HepG2 (cell line): ENCODE measurements around the gene CYBC1. TPM values are rescaled to one million over a fixed set of nuclear protein-coding genes. Genes with fewer than 3 reads are reported as not detected.

Experiments
- ATF7-NPFF ChIP-seq: sonication (generic); formaldehyde crosslinking; IDR thresholded peaks from 2 replicates; pipeline ENCODE4 v1.8.1; 2023; ENCODE audit warnings: mild to moderate bottlenecking, low read depth, missing genetic modification reagents, moderate library complexity
- DNMT1 ChIP-seq: sonication (generic); formaldehyde crosslinking; IDR thresholded peaks from 2 replicates; pipeline ENCODE4 v1.5.1; 2020; ENCODE audit warnings: mild to moderate bottlenecking, missing genetic modification reagents
- ELF3 ChIP-seq: IDR thresholded peaks from 2 replicates; pipeline ENCODE4 v1.6.1; 2016; ENCODE audit warnings: missing genetic modification reagents, missing compliant biosample characterization
- FOXP1 ChIP-seq, 2 experiments: fragments of 450-650 bp in 1 of 2; IDR thresholded peaks; 2 replicates each; pipeline ENCODE4 v1.6.1; 2017 to 2018; ENCODE audit warnings: antibody characterized with exemption in 1 of 2
- GABPA ChIP-seq, 2 experiments: IDR thresholded peaks; 2 replicates each; pipeline ENCODE4 v1.6.1; 2011 to 2016; ENCODE audit warnings: low read depth in 2 of 2, low read length in 1 of 2, missing biosample characterization in 1 of 2, missing genetic modification characterization in 1 of 2
- HDAC1 ChIP-seq: sonication (generic); formaldehyde crosslinking; IDR thresholded peaks from 2 replicates; pipeline ENCODE4 v1.5.1; 2020; ENCODE audit warnings: mild to moderate bottlenecking, missing genetic modification reagents
- JUND ChIP-seq: sonication (generic); formaldehyde crosslinking; IDR thresholded peaks from 2 replicates; pipeline ENCODE4 v1.8.0; 2022; ENCODE audit warnings: mild to moderate bottlenecking, missing genetic modification reagents
- MEIS1 ChIP-seq: sonication (generic); formaldehyde crosslinking; IDR thresholded peaks from 2 replicates; pipeline ENCODE4 v1.9.0; 2021; ENCODE audit warnings: mild to moderate bottlenecking, missing genetic modification reagents, moderate library complexity, borderline replicate concordance
- MXI1 ChIP-seq: IDR thresholded peaks from 3 replicates; pipeline ENCODE4 v1.6.1; 2012; ENCODE audit warnings: low read depth, low read length, inconsistent platforms, borderline replicate concordance
- NPAS2 ChIP-seq: sonication (generic); formaldehyde crosslinking; IDR thresholded peaks from 2 replicates; pipeline ENCODE4 v1.8.0; 2022; ENCODE audit warnings: mild to moderate bottlenecking, missing genetic modification reagents, borderline replicate concordance
- NR3C1 ChIP-seq: sonication (generic); formaldehyde crosslinking; IDR thresholded peaks from 2 replicates; pipeline ENCODE4 v1.4.0; 2020; ENCODE audit warnings: missing genetic modification reagents
- TARDBP ChIP-seq: sonication (generic); formaldehyde crosslinking; IDR thresholded peaks from 2 replicates; pipeline ENCODE4 v1.8.0; 2022; ENCODE audit warnings: mild to moderate bottlenecking, missing genetic modification reagents
- TFDP2 ChIP-seq: sonication (generic); formaldehyde crosslinking; IDR thresholded peaks from 2 replicates; pipeline ENCODE4 v1.4.0; 2020; ENCODE audit warnings: missing genetic modification reagents
- ZNF101 ChIP-seq: sonication (generic); formaldehyde crosslinking; IDR thresholded peaks from 2 replicates; pipeline ENCODE4 v1.4.0; 2020; ENCODE audit warnings: mild to moderate bottlenecking, low read depth, missing genetic modification reagents, borderline replicate concordance
- ZNF629 ChIP-seq: sonication (generic); formaldehyde crosslinking; conservative IDR thresholded peaks from 2 replicates; pipeline ENCODE4 v1.5.0; 2020; ENCODE audit warnings: missing genetic modification reagents
- ZNF687 ChIP-seq: sonication (generic); formaldehyde crosslinking; IDR thresholded peaks from 2 replicates; pipeline ENCODE4 v1.5.1; 2020; ENCODE audit warnings: mild to moderate bottlenecking, missing genetic modification reagents, moderate library complexity
- ZNF777 ChIP-seq: sonication (generic); formaldehyde crosslinking; IDR thresholded peaks from 2 replicates; pipeline ENCODE4 v1.4.0; 2020; ENCODE audit warnings: missing genetic modification reagents
- ZSCAN9 ChIP-seq: IDR thresholded peaks from 2 replicates; pipeline ENCODE4 v1.6.1; 2016; ENCODE audit warnings: borderline replicate concordance
- polyA plus RNA-seq, 8 experiments: library from polyadenylated mRNA; depleted of rRNA in 3 of 8; stranded (reverse) in 7 of 8; unstranded in 1 of 8; fragments of >200 nt; fragmentation: Illumina TruSeq in 4 of 8; extraction: Trizol in 4 of 8; gene quantifications; 2 replicates each; pipeline versions ENCODE4 v1.2.1 to v1.2.3, GENCODE V29; 2011 to 2016; ENCODE audit warnings: low read depth in 4 of 8, missing spikeins in 1 of 8, mixed read lengths in 1 of 8; ENCODE audit not compliant: insufficient read depth in 1 of 8
- total RNA-seq, 5 experiments: library from RNA; depleted of rRNA; stranded (reverse); fragments of >200 nt; fragmentation: Illumina TruSeq; extraction: Trizol; gene quantifications; 2 replicates each; pipeline ENCODE4 v1.2.3, GENCODE V29; 2016; ENCODE audit warnings: low read depth in 1 of 5
- TF ChIP-seq, protein P1 (sequence below): sonication (generic); formaldehyde crosslinking; IDR thresholded peaks from 2 replicates; pipeline ENCODE4 v1.4.0; 2020; ENCODE audit warnings: missing genetic modification reagents, borderline replicate concordance

CYBC1 gene
- total and polyA plus RNA-seq, 2 of the 13 experiments (the other 11 are each of a cell fraction or from before 2014, with no cell fraction given), result 43.4 to 44.1 TPM

DNA sequence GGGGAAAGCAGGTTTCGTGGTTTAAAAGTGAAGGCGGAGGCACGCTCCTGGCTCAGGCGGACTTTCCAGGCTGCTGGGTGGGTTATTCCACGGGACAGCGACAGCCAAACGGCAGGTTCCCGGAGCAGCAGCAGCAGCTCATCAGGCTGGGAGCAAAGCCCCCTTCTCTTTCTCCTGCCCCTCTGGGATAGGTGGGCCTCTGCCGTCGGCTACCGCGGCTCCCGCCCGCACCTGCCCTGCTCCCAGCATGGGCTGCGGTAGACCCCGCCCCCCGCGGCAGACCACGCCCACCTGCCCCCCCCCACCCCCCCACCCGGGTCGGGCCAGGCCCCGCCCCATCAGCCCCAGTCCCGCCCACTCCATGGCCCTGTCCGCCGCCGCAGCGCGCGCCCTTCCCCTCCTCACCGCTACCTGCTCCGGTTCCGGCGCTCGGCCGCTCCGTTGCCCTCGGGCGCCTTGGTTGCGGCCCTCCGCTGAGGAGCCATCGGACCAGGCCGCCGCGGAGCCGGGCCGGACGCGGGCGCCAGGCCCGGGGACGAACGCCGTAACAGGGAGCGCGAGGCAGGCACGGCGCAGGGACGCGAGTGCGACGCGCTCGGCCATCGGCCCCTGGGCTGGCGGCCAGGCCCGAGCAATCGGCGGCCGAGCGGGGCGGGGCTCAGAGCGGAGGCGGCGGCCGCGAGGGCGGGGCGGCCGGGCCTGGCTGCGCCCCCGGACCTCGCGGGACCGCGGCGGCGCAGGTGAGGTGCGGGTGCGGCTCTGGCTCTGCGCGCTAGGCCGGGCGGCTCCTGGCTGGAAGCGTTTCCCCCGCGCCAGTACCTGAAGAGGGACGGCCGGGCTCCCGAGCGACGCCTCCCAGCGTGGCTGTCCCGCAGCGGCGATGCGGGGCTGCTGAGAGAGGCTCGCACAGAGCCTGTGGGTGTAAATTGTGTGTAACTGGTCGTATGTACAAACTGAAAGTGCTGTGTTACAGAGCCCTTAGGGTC lies 32.3 kb downstream of the CYBC1 start, which contains the start of the genes HEXD and OGFOD3 (continued):
- peak; percentile 91 for TF ChIP-seq ZNF687 (CRISPR knock-in tag)
- TF ChIP-seq ELF3, result peak; percentile 70
- TF ChIP-seq ZNF629 (CRISPR knock-in tag), result no peak
- TF ChIP-seq FOXP1 (IDR thresholded peaks at IDR 0.05), result no peak
- TF ChIP-seq FOXP1 (CRISPR knock-in tag; IDR thresholded peaks at IDR 0.05), result no peak
- TF ChIP-seq MXI1, result peak; percentile 89; the same call in 2 of the 3 replicates
- TF ChIP-seq ATF7-NPFF, result peak; percentile 93
- no peak; the same call in 1 of the 2 replicates for TF ChIP-seq HDAC1 (CRISPR knock-in tag)
- TF ChIP-seq JUND, result peak; percentile 16; the same call in 1 of the 2 replicates
- peak; percentile 56; the same call in 1 of the 2 replicates for TF ChIP-seq ZNF777 (CRISPR knock-in tag)
- TF ChIP-seq, protein P1, sequence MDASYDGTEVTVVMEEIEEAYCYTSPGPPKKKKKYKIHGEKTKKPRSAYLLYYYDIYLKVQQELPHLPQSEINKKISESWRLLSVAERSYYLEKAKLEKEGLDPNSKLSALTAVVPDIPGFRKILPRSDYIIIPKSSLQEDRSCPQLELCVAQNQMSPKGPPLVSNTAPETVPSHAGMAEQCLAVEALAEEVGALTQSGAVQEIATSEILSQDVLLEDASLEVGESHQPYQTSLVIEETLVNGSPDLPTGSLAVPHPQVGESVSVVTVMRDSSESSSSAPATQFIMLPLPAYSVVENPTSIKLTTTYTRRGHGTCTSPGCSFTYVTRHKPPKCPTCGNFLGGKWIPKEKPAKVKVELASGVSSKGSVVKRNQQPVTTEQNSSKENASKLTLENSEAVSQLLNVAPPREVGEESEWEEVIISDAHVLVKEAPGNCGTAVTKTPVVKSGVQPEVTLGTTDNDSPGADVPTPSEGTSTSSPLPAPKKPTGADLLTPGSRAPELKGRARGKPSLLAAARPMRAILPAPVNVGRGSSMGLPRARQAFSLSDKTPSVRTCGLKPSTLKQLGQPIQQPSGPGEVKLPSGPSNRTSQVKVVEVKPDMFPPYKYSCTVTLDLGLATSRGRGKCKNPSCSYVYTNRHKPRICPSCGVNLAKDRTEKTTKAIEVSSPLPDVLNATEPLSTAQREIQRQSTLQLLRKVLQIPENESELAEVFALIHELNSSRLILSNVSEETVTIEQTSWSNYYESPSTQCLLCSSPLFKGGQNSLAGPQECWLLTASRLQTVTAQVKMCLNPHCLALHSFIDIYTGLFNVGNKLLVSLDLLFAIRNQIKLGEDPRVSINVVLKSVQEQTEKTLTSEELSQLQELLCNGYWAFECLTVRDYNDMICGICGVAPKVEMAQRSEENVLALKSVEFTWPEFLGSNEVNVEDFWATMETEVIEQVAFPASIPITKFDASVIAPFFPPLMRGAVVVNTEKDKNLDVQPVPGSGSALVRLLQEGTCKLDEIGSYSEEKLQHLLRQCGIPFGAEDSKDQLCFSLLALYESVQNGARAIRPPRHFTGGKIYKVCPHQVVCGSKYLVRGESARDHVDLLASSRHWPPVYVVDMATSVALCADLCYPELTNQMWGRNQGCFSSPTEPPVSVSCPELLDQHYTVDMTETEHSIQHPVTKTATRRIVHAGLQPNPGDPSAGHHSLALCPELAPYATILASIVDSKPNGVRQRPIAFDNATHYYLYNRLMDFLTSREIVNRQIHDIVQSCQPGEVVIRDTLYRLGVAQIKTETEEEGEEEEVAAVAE (CRISPR knock-in tag), result no peak
- peak; percentile 80 for TF ChIP-seq TARDBP (CRISPR knock-in tag)
- no peak for TF ChIP-seq ZNF101 (CRISPR knock-in tag)
- no peak; the same call in 1 of the 2 replicates for TF ChIP-seq ZSCAN9 (CRISPR knock-in tag)
- TF ChIP-seq DNMT1 (CRISPR knock-in tag), result peak; percentile 45; the same call in 1 of the 2 replicates
- no peak for TF ChIP-seq NR3C1 (CRISPR knock-in tag)
- TF ChIP-seq MEIS1 (CRISPR knock-in tag), result no peak
- TF ChIP-seq GABPA (IDR thresholded peaks at IDR 0.05; ENCODE audit: low read depth, low read length), result no peak
- TF ChIP-seq GABPA (CRISPR knock-in tag; IDR thresholded peaks at IDR 0.05; ENCODE audit: low read depth), result no peak
- TF ChIP-seq NPAS2 (CRISPR knock-in tag), result no peak
- peak; percentile 48; the same call in 1 of the 2 replicates for TF ChIP-seq TFDP2
